OCI-LY7 (cell line): Measurements from ENCODE around the gene ELMO1. TPM values are rescaled to one million over a fixed set of nuclear protein-coding genes. Genes with fewer than 3 reads are reported as not detected.

ENCODE experiments used
- BruUV-seq: library from RNA; stranded (reverse); fragments of 400-500 nt; replicated peaks from 2 replicates; lab custom pipeline; 2021; lab: Mats Ljungman, UMichigan
- CTCF ChIA-PET: fragments of 300-600 bp; sonication (Branson Sonifier 250); formaldehyde crosslinking; loops from one replicate; lab custom pipeline; 2022; ENCODE audit warnings: antibody characterized with exemption; ENCODE audit not compliant: unreplicated experiment; lab: Charles Lee
- POLR2A ChIA-PET: fragments of 300-600 bp; sonication (Branson Sonifier 250); formaldehyde crosslinking; loops from one replicate; lab custom pipeline; 2022; ENCODE audit warnings: antibody characterized with exemption; lab: Charles Lee
- DNase-seq: peaks from one replicate; pipeline ENCODE4 v3.0.0-alpha.2; 2015; ENCODE audit warnings: low spot score
- H2AFZ ChIP-seq: fragments of 200-600 bp; sonication (generic), shearing (Covaris generic); 2 replicates; pipeline ENCODE4 v1.6.1; 2014; ENCODE audit warnings: mild to moderate bottlenecking, antibody characterized with exemption, low read length, moderate library complexity
- H3K27ac ChIP-seq: fragments of 200-600 bp; sonication (generic); 2 replicates; pipeline ENCODE4 v1.5.1; 2014; ENCODE audit warnings: mixed run types, low read depth, mild to moderate bottlenecking, moderate library complexity, low read length, inconsistent platforms; ENCODE audit not compliant: poor library complexity, severe bottlenecking
- H3K36me3 ChIP-seq: fragments of 200-600 bp; sonication (generic); 2 replicates; pipeline ENCODE4 v1.6.1; 2014; ENCODE audit warnings: mild to moderate bottlenecking, antibody characterized with exemption, low read length, moderate library complexity, mixed read lengths; ENCODE audit not compliant: insufficient read depth
- H3K4me1 ChIP-seq: fragments of 200-600 bp; sonication (generic); 2 replicates; pipeline ENCODE4 v1.5.1; 2014; ENCODE audit warnings: mild to moderate bottlenecking, low read length; ENCODE audit not compliant: insufficient read depth, poor library complexity, severe bottlenecking
- H3K4me2 ChIP-seq: fragments of 200-600 bp; sonication (generic); 2 replicates; pipeline ENCODE4 v1.6.1; 2014; ENCODE audit warnings: mild to moderate bottlenecking, low read length
- H3K4me3 ChIP-seq: fragments of 200-600 bp; sonication (generic); 2 replicates; pipeline ENCODE4 v1.5.1; 2014; ENCODE audit warnings: mild to moderate bottlenecking, low read depth, low read length; ENCODE audit not compliant: poor library complexity, severe bottlenecking
- H3K79me2 ChIP-seq: fragments of 200-600 bp; sonication (generic); 2 replicates; pipeline ENCODE4 v1.6.1; 2016; ENCODE audit warnings: low read depth, mild to moderate bottlenecking, low read length, moderate library complexity, mixed read lengths; ENCODE audit not compliant: insufficient read depth
- H3K9me2 ChIP-seq: fragments of 200-600 bp; sonication (generic); 2 replicates; pipeline ENCODE4 v1.6.1; 2016; ENCODE audit warnings: mild to moderate bottlenecking, low read length, mixed read lengths; ENCODE audit not compliant: insufficient read depth
- H3K9me3 ChIP-seq: fragments of 200-600 bp; sonication (generic); 2 replicates; pipeline ENCODE4 v1.6.1; 2014; ENCODE audit warnings: mild to moderate bottlenecking, mixed run types, low read length, mixed read lengths
- H4K20me1 ChIP-seq: fragments of 200-600 bp; sonication (generic); 2 replicates; pipeline ENCODE4 v1.6.1; 2014; ENCODE audit warnings: mild to moderate bottlenecking, antibody characterized with exemption, low read length, moderate library complexity, mixed read lengths; ENCODE audit not compliant: insufficient read depth
- CTCF ChIP-seq: fragments of 200-600 bp; sonication (generic); conservative IDR thresholded peaks from 2 replicates; pipeline ENCODE4 v1.5.1; 2014; ENCODE audit warnings: mild to moderate bottlenecking, antibody characterized with exemption, low read length, moderate library complexity, mixed read lengths
- EZH2phosphoT487 ChIP-seq: fragments of 200-600 bp; sonication (generic); IDR thresholded peaks from 2 replicates; pipeline ENCODE4 v1.6.1; 2018; ENCODE audit warnings: low read depth, borderline replicate concordance, mild to moderate bottlenecking, mixed run types, antibody characterized with exemption, low read length, moderate library complexity, mixed read lengths
- intact Hi-C: fragments of 100-400 bp; cut with micrococcal nuclease; formaldehyde crosslinking; loops from one replicate; pipeline ENCODE4 v1.10.0; 2022; ENCODE audit not compliant: unreplicated experiment
- total RNA-seq, 2 experiments: library from RNA; depleted of rRNA in 1 of 2; stranded (reverse); fragments of >200 nt in 1 of 2; shearing (Covaris generic) in 1 of 2; gene quantifications; 2 replicates each; pipeline ENCODE4 v1.2.3, GENCODE V29; 2014 to 2022

Gene ELMO1
- total RNA-seq, 2 experiments from 2014 or later, result 101 to 103 TPM

DNA sequence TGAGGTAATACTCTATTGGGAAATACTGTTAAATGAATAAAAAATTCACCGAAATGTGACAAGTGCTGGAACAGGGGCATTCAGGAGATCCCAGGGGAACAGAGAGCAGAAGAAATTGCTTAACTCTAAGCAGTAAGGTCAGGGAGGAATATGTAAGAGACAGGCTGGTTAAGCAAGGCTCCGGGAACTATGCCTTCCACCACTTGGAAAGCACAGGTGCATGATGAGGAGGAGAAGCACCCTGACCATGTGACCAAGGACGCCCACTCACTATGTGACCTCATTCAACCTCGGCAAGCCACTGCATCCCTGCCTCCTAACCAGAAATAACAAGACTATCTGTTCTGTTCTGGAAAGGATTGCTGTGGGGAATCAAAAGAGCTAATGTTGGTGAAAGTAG is 218.4 kb downstream of the ELMO1 start:
- no peak for DNase-seq
- Histone ChIP-seq H3K4me2 (no peak overlapping the region), H3K79me2 (no peaks in the 10 kb centered on the region), H3K9me3 (no peaks in the 10 kb centered on the region), H2AFZ (no peak overlapping the region), H3K4me3 (no peak overlapping the region), H3K9me2 (no peaks in the 10 kb centered on the region), H4K20me1 (0 out of 2 replicates have a peak, but pooled peaks cover 3% of the 10 kb centered on the region), H3K36me3 (peaks cover 37% of the 10 kb centered on the region), H3K4me1 (no peaks in the 10 kb centered on the region), H3K27ac (no peak overlapping the region)
- TSS peak; percentile 2 for BruUV-seq
- no peak for TF ChIP-seq EZH2phosphoT487
- no peak for TF ChIP-seq CTCF
- POLR2A ChIA-PET, result no interaction called here
- CTCF ChIA-PET, result no interaction called here
- intact Hi-C loops, result no loop called here

- Histone ChIP-seq H3K4me3 (no peak overlapping the region), H3K79me2 (no peaks in the 10 kb centered on the region), H3K36me3 (peaks cover 45% of the 10 kb centered on the region), H2AFZ (no peak overlapping the region), H3K4me1 (no peaks in the 10 kb centered on the region), H3K4me2 (no peak overlapping the region), H3K9me2 (no peaks in the 10 kb centered on the region), H3K9me3 (no peaks in the 10 kb centered on the region), H3K27ac (no peak overlapping the region), H4K20me1 (0 out of 2 replicates have a peak, but pooled peaks cover 3% of the 10 kb centered on the region)
- TF ChIP-seq CTCF (no peak), EZH2phosphoT487 (no peak)
- POLR2A ChIA-PET, result no interaction called here
- no peak for DNase-seq
- intact Hi-C loops, result no loop called here
- CTCF ChIA-PET, result no interaction called here
- no TSS peak for BruUV-seq
Observed at GRCh38 chr7:37229381-37229780, 219.3 kb downstream of the ELMO1 start.

DNA sequence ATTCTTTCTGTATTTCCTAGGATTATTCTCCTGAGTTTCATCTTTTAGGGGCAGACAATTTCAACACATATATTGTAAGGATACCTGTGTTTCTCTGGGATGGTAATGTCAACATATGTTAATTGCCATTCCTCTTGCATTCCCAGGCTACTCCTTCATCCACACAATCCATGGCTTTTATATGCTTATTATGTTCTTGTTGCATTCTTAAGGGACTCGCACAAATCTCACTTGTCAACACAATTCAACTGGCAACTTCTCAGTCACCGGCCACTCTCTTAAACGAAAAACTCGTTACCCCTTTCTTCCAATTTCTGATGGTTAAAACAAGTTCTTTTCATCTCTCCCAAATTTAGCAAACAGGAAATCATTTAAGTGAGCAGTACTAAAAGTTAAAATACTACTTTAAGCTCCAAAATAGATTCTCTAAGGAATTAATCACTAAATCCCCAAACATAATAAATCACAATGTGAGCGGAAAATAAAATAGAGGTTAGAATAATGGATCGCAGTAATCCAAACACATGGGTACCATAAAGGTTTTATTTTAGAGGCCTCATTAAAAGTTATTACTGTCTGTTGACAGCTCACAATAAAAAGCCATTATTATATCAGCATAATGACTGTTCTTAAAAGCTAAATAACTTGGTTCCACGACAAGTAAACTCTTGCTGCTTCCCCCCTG is 223.2 kb downstream of the ELMO1 start:
- H3K4me3 ChIP-seq, result no peak overlapping the region
- no peaks in the 10 kb centered on the region for H3K4me1 ChIP-seq
- peaks cover 57% of the 10 kb centered on the region for H3K36me3 ChIP-seq
- intact Hi-C loops, result no loop called here
- H4K20me1 ChIP-seq, result 0 out of 2 replicates have a peak, but pooled peaks cover 3% of the 10 kb centered on the region
- no peaks in the 10 kb centered on the region for H3K79me2 ChIP-seq
- no peak overlapping the region for H3K4me2 ChIP-seq
- H3K27ac ChIP-seq, result no peak overlapping the region
- no TSS peak for BruUV-seq
- CTCF ChIA-PET, result no interaction called here
- no peaks in the 10 kb centered on the region for H3K9me3 ChIP-seq
- POLR2A ChIA-PET, result interaction anchor here (0.9 to 1.2 kb wide), 2 partner anchors 11 kb away, joined by 3 read pairs; no protein-coding TSS in a partner anchor
- H2AFZ ChIP-seq, result no peak overlapping the region
- no peaks in the 10 kb centered on the region for H3K9me2 ChIP-seq
- DNase-seq, result no peak
- TF ChIP-seq CTCF, result no peak
- TF ChIP-seq EZH2phosphoT487, result no peak
